GM12872 (cell line): ENCODE measurements around the gene ANKRD6.

ENCODE experiments used
- TF ChIP-seq, protein P1 (sequence below): IDR thresholded peaks from 3 replicates; pipeline ENCODE4 v1.5.1; 2011; ENCODE audit warnings: low read depth, mild to moderate bottlenecking, low read length, moderate library complexity; ENCODE audit not compliant: insufficient read depth

The ANKRD6 gene

DNA sequence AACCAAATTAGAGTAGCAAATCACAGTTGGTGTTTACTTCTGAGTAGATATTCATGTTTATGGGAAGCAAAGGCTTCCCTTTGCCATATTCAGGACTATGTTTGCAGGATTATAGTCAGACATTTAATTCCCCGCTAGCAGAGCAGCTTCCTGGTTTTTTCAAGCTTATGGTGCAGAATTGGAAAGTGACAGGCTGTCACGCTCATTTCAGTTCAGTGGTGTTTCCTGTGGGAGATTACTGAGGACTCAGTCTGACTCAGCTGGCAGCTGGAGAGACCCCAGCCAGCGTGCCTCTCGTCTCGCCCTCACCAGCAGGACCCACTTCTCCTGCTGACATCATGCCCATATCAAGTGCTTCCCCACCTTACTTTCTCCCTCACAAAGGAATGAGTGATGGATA is 120.5 kb downstream of the ANKRD6 start:
- TF ChIP-seq, protein P1, sequence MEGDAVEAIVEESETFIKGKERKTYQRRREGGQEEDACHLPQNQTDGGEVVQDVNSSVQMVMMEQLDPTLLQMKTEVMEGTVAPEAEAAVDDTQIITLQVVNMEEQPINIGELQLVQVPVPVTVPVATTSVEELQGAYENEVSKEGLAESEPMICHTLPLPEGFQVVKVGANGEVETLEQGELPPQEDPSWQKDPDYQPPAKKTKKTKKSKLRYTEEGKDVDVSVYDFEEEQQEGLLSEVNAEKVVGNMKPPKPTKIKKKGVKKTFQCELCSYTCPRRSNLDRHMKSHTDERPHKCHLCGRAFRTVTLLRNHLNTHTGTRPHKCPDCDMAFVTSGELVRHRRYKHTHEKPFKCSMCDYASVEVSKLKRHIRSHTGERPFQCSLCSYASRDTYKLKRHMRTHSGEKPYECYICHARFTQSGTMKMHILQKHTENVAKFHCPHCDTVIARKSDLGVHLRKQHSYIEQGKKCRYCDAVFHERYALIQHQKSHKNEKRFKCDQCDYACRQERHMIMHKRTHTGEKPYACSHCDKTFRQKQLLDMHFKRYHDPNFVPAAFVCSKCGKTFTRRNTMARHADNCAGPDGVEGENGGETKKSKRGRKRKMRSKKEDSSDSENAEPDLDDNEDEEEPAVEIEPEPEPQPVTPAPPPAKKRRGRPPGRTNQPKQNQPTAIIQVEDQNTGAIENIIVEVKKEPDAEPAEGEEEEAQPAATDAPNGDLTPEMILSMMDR: no peak

DNA sequence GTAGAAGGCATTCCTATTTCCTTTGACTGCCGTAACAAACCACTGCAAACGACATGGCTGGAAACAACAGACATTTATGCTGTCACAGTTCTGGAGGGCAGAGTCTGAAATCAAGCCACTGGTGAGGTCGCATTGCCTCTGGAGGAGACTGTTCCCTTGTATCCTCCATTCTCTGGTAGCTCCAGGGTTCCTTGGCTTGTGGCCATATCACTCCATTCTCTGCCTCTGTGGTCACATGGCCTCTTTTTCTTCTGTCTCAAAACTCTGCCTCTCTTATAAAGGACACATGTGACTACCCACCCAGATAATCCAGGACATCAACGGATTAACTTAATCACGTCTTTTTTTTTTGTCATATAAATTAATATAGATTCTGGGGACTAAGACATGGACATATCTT is 121.2 kb downstream of the ANKRD6 start:
- TF ChIP-seq, protein P1: no peak

DNA sequence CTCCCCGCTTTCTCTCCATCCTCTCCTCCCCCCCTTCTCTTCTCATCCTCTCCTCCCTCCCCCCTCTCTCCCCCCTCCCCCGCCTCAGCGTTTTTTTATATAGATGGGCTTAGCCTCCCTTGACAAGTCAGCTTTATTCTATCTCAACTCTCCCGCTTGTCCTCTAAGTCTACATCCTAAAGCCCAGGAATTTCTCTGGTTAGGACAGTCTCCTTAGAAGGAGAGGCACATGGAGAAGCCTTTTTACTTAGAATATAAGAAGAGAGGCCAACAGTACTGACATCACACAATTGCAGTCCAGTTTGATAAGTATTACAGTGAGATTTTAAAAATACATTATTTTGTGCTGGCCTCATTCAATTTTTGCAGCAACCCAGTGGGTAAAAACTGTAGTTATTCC is 122.1 kb downstream of the ANKRD6 start:
- TF ChIP-seq, protein P1: no peak

DNA sequence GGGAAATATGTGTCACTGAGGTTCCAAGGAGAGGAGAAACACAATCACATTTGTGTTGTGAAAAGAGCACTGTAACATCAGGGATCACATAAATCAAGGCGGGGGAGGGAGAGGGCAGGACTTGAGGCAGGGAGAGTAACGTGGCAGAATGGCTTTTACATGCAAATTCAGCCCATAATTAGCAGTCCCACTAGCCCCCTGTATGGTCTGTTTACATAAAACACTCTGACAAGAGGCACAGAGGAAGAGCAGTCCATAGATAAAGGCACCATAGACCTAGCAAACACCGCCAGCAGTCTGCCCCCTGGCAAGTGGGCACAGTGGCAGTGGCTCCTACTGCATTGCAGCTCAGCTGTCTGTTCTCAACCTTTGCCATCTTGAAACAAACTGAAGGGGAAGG is 122.9 kb downstream of the ANKRD6 start:
- TF ChIP-seq, protein P1: no peak

DNA sequence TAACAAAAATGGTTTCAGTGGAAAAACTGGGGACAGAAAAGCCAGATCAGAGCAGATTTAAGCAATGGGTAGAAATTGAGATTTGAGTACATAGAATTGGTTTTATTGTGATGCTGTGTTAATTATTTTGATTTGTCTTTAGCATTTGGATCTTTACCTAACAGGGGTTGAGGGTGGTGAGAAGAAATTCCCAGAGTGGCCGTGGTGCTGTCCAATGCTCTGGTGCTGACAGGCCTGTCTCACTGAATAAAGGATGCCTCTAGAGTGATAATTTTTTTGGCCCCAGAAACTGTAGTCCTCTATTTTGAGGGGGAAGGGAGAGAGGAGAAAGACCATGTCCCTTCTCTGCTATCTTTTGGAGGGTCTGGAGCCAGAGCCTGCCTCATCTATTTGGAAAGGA is 126.5 kb downstream of the ANKRD6 start:
- TF ChIP-seq, protein P1: no peak

DNA sequence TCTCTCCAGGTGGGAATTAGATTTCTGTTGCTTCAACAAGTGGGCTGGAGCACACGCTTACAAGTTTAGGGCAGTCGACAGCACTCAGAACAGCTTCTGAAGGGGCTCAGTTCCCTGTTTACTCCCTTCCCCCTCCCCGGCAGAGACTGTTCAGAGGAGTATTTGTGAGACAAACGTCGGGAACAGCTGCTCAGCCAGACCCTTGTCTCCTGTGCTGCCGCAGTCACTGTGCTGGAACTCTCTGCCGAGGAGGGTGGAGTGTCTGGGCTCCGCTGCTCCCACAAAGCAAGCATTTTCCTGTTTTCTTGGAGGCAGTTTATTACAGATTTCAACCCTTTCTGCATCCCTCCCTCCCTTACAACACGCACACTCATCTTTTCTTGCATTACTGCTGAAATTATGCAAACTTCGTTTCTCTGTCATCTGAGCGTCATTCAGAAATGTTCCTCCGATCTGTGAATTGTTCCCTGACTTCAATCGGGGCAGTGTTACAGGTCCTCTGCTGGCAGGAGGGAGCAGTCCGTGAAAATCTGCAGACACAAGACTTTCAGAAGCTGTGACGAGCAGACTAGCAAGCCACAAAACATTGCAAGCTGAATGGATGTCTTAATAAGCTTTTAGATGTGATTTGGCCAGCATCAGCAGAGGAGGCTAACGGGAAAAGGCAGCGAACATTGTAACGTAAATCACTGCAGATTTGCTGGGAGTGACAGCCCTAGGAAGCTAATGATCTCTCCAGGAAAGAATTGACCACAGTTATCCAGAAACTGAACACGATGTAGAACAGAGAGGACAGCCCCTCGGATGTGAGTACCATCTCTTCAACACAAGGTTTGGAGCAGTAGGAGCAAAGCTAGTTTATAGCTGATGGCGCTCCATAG is 129.4 kb downstream of the ANKRD6 start:
- TF ChIP-seq, protein P1: no peak

DNA sequence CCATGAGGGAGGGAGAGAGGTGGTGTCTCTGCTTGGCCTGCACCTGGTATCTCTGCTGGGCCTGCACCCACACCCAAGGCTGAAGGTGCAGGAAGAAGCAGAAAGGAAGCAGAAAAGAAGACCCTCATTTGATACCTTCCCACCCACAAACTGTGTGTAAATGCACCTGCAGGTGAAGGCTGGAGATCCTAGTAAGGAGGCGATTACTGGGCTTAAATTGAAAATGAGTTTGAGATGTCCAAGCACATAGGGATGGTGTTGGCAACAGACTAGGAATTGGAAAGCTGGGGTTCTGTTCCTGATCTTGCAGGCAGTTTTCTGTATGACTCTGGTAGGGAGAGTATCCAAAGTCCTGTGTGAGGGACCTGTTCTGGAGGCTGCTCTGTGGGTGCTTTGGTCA is 130.9 kb downstream of the ANKRD6 start:
- TF ChIP-seq, protein P1: no peak
